GM12874 (cell line): ENCODE results near the gene NEU1.

Experiments
- CTCF ChIP-seq: IDR thresholded peaks from 2 replicates; pipeline ENCODE4 v1.5.1; 2011; ENCODE audit warnings: low read depth, mild to moderate bottlenecking, control low read depth, low read length, moderate library complexity; ENCODE audit not compliant: insufficient read depth

NEU1 gene

DNA sequence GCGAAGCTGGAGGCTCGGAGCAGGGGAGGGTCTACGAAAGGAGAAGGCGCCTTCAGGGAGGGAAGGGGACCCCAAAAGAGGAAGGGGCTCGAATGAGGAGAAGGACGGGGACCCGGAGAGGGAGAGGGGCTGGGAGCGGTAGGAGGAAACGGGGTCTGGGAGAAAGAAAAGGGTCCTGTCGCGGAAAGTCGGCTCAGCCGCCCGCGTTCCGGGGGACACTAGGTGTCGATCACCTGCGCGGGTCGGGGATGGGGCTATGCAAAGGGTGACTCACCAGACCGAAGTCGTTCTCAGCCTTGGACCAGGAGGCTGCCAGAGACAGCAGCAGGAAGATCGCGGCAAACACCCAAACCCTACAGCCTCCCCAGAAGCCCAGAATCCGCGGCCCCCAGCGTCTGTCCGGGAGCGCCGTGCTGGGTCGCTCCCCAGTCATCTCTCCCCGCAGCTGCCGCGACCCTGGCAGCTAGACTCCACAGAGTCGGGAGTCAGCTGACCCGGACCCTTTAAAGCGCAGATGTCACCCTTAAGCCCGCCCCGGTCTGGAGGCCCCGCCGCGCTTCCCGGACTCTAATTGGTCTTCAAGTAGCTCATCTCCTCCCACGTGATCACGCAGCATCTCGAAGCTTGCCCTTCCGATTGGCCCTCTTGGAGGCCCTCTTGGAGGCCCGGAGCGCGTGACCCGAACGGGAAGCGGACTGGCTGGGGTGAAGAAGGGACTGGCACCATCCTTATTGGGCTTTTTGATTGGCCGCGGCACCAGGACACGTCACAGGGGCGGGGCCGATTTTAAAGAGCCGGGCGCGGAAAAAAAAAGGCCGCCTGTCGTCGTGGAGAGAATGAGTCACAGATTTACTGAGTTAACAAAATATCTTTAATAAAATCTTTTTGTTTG, at the start of gene NEU1:
Gene NEU1, minus strand, starts transcription at position 478 of the 892 bp plus-strand sequence. Its CDS starts 45 bp downstream, at position 433.
- TF ChIP-seq CTCF = no peak

DNA sequence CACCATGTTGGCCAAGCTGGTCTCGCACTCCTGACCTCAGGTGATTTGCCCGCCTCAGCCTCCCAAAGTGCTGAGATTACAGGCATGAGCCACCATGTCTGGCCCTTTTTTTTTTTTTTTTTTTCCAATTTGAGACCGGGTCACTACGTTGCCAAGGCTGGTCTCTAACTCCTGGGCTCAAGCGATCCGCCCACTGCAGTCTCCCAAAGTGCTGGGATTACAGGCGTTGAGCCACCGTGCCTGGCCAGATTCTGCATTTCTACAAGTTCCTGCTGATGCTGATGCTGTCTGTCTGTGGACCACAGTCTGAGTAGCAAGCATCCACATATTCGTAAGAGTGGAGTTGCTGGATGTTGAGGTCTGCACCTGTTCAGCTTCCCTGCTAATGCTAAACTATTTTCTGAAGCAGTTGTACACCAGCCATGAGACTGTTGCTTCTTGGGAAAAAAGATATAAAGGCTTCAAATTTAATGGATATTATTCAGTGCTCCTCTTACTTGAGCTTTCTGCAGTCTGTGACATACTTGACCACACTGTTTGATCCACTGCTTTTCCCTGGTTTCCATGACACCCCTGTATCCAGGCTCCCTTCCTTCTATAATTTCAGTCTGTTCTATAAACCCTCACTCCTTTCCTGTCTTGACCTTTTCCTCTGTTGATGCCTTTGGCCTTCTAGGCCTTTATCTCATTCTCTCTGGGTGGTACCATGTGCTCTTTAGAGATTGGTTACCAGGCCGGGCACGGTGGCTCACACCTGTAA, 49.4 kb upstream of the NEU1 start:
- TF ChIP-seq CTCF = no peak

DNA sequence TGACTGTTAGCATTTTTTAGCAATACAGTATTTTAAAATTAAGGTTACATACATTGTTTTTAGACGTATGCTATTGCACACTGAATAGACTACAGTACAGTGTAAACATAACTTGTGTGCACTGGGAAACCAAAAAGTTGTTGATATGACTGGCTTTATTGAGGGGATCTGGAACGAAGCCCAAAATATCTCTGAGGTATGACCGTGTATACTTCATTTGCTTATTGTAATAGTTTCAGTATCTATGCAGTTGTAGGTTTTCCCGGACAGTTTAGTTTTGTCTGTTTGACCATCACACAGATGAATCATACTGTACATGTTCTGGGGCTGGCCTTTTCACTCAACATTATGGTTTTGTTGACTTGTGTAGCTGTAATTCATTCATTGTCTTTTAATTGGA, 46.2 kb upstream of the NEU1 start:
- TF ChIP-seq CTCF = no peak

DNA sequence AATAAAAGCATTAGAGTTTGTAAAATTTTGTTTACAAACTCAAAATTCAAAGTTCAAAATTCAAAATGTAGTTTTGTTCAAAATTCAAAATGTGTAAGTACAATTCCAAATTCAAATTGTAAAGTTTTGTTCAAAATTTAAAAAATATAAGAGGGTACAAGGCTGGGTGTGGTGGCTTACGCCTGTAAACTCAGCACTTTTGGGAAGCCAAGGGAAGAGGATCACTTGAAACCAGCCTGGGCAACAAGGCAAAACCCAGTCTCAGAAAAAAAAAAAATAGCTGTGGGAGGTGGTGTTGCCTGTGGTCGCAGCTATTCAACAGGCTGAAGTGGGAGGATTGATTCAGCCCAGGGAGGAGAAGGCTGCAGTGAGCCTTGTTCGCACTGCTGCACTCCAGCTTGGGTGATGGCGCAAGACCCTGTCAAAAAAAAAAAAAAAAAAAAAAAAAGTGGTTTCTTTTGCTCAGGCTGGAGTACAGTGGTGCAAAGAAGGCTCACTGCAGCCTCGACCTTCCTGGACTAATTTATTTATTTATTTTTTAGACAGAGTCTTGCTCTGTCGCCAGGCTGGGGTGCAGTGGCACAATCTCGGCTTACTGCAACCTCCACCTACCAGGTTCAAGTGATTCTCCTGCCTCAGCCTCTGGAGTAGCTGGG, 44.7 kb upstream of the NEU1 start:
- no peak for TF ChIP-seq CTCF

- no peak for TF ChIP-seq CTCF
Observed at GRCh38 chr6:31906122-31906521, 43.5 kb upstream of the NEU1 start.

GRCh38 chr6:31905041-31905440, 42.4 kb upstream of the NEU1 start:
- TF ChIP-seq CTCF = no peak

GRCh38 chr6:31903957-31904356, 41.3 kb upstream of the NEU1 start:
- TF ChIP-seq CTCF = no peak
